Hepatocyte (in vitro differentiated cells): ENCODE results near the gene ADGRV1. TPM values are rescaled to one million over a fixed set of nuclear protein-coding genes. Genes with fewer than 3 reads are reported as not detected.

Experiments used
- DNase-seq: peaks from one replicate; pipeline ENCODE4 v3.0.0-alpha.2; 2016; ENCODE audit warnings: low spot score
- H2AFZ ChIP-seq: fragments of 200-600 bp; sonication (generic); 2 replicates; pipeline ENCODE4 v1.6.0; 2016; ENCODE audit warnings: antibody characterized with exemption, mild to moderate bottlenecking
- H3K27ac ChIP-seq: fragments of 200-600 bp; sonication (generic); 2 replicates; pipeline ENCODE4 v1.5.1; 2016; ENCODE audit warnings: mild to moderate bottlenecking
- H3K27me3 ChIP-seq: fragments of 200-600 bp; sonication (generic); 2 replicates; pipeline ENCODE4 v1.6.1; 2016
- H3K36me3 ChIP-seq: fragments of 200-600 bp; sonication (generic); replicated peaks from 2 replicates; pipeline ENCODE4 v1.5.1; 2016; ENCODE audit warnings: low read depth; ENCODE audit not compliant: insufficient read depth
- H3K4me1 ChIP-seq: fragments of 200-600 bp; sonication (generic); 2 replicates; pipeline ENCODE4 v1.5.1; 2016; ENCODE audit warnings: mild to moderate bottlenecking, moderate library complexity; ENCODE audit not compliant: insufficient read depth
- H3K4me2 ChIP-seq: fragments of 200-600 bp; sonication (generic); 2 replicates; pipeline ENCODE4 v1.6.0; 2016
- H3K4me3 ChIP-seq: fragments of 200-600 bp; sonication (generic); 2 replicates; pipeline ENCODE4 v1.5.1; 2016; ENCODE audit warnings: mild to moderate bottlenecking
- H3K79me2 ChIP-seq: fragments of 200-600 bp; sonication (generic); 2 replicates; pipeline ENCODE4 v1.6.0; 2017; ENCODE audit warnings: mild to moderate bottlenecking
- H3K9me2 ChIP-seq: fragments of 200-600 bp; sonication (generic); replicated peaks from 2 replicates; pipeline ENCODE4 v1.6.0; 2017; ENCODE audit warnings: mild to moderate bottlenecking; ENCODE audit not compliant: insufficient read depth
- H3K9me3 ChIP-seq: fragments of 200-600 bp; sonication (generic); 2 replicates; pipeline ENCODE4 v1.5.1; 2016; ENCODE audit warnings: low read depth, mild to moderate bottlenecking
- H4K20me1 ChIP-seq: fragments of 200-600 bp; sonication (generic); 2 replicates; pipeline ENCODE4 v1.6.0; 2016; ENCODE audit warnings: mild to moderate bottlenecking; ENCODE audit not compliant: insufficient read depth, poor library complexity, severe bottlenecking
- EZH2 ChIP-seq: fragments of 200-600 bp; sonication (generic); IDR thresholded peaks from 2 replicates; pipeline ENCODE4 v1.6.1; 2016; ENCODE audit warnings: antibody characterized with exemption, mild to moderate bottlenecking, borderline replicate concordance
- EZH2phosphoT487 ChIP-seq: fragments of 200-600 bp; sonication (generic); IDR thresholded peaks from one replicate; pipeline ENCODE4 v1.6.1; 2018; ENCODE audit warnings: antibody characterized with exemption, mild to moderate bottlenecking, low read depth, moderate library complexity; ENCODE audit not compliant: unreplicated experiment, severe bottlenecking
- WGBS: methylation state at CpG from one replicate; pipeline ENCODE4 v1.1.6; 2016; ENCODE audit warnings: low lambda C conversion rate; ENCODE audit errors: missing lambda C conversion rate; 5-methylcytosine and 5-hydroxymethylcytosine counted together
- polyA plus RNA-seq: library from polyadenylated mRNA; unstranded; fragments of >200 nt; fragmentation: Nextera tagmentation; extraction: Ambion mirVana; gene quantifications from 2 replicates; pipeline ENCODE4 v1.2.1, GENCODE V29; 2016
- total RNA-seq: library from RNA; depleted of rRNA; stranded (reverse); fragments of >200 nt; gene quantifications from 2 replicates; pipeline ENCODE4 v1.2.3, GENCODE V29; 2014
- TF ChIP-seq, protein P1 (sequence below): fragments of 200-600 bp; sonication (generic); IDR thresholded peaks from 2 replicates; pipeline ENCODE4 v1.5.1; 2016; ENCODE audit warnings: antibody characterized with exemption, mild to moderate bottlenecking; ENCODE audit not compliant: poor library complexity

ADGRV1 gene
- total and polyA plus RNA-seq, 2 experiments from 2014 or later: 74.9 to 88.3 TPM

DNA sequence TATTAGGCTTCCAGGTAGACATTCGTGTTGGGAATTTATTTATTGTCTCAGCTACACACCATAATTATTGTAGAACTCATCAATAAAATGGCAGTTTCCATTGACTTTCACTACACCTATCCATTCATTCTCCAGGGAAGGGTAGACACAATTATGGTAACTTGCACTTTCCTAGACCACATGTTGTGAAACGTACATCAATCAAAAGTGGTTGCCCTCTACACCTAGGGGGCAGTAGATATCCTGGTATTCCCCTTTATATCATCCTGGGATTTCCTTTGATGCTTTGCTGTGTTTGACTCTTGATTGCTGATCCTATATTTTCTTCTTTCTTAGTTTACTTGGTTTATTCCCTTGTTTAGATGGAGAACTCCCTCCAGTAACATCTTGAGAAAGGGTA, 47.9 kb downstream of the ADGRV1 start:
- no peaks in the 10 kb centered on the region for H3K79me2 ChIP-seq
- TF ChIP-seq, protein P1, sequence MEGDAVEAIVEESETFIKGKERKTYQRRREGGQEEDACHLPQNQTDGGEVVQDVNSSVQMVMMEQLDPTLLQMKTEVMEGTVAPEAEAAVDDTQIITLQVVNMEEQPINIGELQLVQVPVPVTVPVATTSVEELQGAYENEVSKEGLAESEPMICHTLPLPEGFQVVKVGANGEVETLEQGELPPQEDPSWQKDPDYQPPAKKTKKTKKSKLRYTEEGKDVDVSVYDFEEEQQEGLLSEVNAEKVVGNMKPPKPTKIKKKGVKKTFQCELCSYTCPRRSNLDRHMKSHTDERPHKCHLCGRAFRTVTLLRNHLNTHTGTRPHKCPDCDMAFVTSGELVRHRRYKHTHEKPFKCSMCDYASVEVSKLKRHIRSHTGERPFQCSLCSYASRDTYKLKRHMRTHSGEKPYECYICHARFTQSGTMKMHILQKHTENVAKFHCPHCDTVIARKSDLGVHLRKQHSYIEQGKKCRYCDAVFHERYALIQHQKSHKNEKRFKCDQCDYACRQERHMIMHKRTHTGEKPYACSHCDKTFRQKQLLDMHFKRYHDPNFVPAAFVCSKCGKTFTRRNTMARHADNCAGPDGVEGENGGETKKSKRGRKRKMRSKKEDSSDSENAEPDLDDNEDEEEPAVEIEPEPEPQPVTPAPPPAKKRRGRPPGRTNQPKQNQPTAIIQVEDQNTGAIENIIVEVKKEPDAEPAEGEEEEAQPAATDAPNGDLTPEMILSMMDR: no peak
- TF ChIP-seq EZH2phosphoT487 (no peak), EZH2 (no peak)
- H3K9me2 ChIP-seq: no peaks in the 10 kb centered on the region
- no peaks in the 10 kb centered on the region for H3K36me3 ChIP-seq
- H3K9me3 ChIP-seq: no peaks in the 10 kb centered on the region
- H3K4me1 ChIP-seq: no peaks in the 10 kb centered on the region
- no peaks in the 10 kb centered on the region for H4K20me1 ChIP-seq
- no peak overlapping the region for H3K4me3 ChIP-seq
- 82% methylated on average over 2 of the region's 2 CpGs for WGBS
- H3K4me2 ChIP-seq: no peak overlapping the region
- no peak overlapping the region for H3K27ac ChIP-seq
- no peak overlapping the region for H2AFZ ChIP-seq
- H3K27me3 ChIP-seq: no peaks in the 10 kb centered on the region
- DNase-seq: peak; percentile 10

DNA sequence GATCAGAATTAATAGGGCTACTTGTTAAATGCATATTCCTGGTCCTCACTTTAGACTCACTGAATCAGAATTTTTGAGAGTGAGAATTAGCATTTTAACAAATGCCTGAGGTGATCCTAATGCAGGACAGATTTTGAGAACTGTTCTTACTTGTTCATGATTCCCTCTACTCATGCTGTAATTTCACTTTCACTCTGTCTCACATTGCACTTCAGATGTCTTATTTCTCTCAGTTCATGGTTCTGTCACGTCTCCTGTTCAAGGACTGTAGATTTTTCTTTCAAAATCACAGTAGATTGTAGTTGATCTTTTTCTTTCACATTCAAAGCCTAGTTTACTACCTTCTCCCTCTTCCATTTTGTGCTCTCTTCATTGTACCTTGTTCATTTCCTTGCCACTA, 54.3 kb downstream of the ADGRV1 start:
- 86% methylated on average over 1 of the region's 1 CpG for WGBS
- Histone ChIP-seq H2AFZ (no peak overlapping the region), H3K4me3 (no peak overlapping the region), H3K4me2 (no peak overlapping the region), H3K36me3 (no peaks in the 10 kb centered on the region), H3K9me2 (no peaks in the 10 kb centered on the region), H3K4me1 (no peaks in the 10 kb centered on the region), H4K20me1 (no peaks in the 10 kb centered on the region), H3K27ac (no peak overlapping the region), H3K9me3 (no peaks in the 10 kb centered on the region), H3K27me3 (no peaks in the 10 kb centered on the region), H3K79me2 (no peaks in the 10 kb centered on the region)
- TF ChIP-seq EZH2phosphoT487 (no peak), EZH2 (no peak)
- TF ChIP-seq, protein P1: no peak
- no peak for DNase-seq

DNA sequence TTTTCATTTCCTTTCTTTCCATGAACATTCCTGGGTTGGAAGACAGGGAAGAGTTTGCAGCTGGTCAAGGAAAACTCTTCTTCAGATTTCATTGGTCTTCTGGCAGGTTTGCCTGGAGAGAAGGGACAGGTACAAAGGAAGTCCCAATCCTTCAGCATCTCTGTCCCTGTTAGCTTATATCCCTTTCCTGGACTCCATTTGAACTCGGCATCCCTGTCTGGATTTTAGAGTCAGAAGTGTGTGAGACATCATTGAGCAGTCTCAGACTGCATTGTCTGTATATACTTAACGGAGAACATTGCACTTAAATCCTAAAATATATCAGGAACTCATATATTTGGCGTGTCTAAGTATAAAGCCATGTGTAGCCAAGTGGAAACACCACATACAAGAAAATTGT, 54.9 kb downstream of the ADGRV1 start:
- no peak overlapping the region for H3K27ac ChIP-seq
- no peaks in the 10 kb centered on the region for H3K4me1 ChIP-seq
- no peak overlapping the region for H3K4me3 ChIP-seq
- H3K4me2 ChIP-seq: no peak overlapping the region
- no peak for DNase-seq
- H3K36me3 ChIP-seq: no peaks in the 10 kb centered on the region
- WGBS: 94% methylated on average over 3 of the region's 3 CpGs
- H2AFZ ChIP-seq: no peak overlapping the region
- TF ChIP-seq, protein P1: no peak
- TF ChIP-seq EZH2phosphoT487 (no peak), EZH2 (no peak)
- H3K79me2 ChIP-seq: no peaks in the 10 kb centered on the region
- H4K20me1 ChIP-seq: no peaks in the 10 kb centered on the region
- H3K27me3 ChIP-seq: no peaks in the 10 kb centered on the region
- H3K9me2 ChIP-seq: no peaks in the 10 kb centered on the region
- H3K9me3 ChIP-seq: no peaks in the 10 kb centered on the region

DNA sequence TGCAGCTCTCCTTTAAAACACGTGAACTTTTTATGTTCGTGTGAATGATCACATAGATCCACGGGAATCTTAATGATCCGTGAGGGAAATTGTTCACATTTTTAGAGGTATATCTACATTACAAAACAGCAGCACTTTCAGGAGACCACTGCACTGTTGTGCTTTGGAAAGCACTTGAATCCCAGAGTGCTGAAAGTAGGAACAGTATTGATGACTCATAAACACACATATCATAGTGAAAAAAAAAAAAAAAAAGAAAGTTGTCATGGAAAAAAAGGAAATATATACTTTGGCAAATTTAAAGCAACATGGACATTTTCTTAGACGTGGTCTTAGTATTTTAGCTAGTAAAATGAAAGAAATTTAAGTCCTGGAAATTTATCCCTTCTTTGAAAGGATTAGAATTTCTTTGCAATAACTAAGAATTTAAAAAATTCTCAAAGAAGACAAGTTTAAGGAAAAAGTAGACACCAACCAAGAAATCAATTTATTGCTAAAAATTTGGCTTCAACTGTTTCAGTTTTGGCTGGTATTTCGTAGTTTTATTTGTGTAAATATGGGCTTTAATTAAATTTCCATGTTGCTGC, 55.4 kb downstream of the ADGRV1 start:
- 84% methylated on average over 6 of the region's 6 CpGs for whole genome bisulfite sequencing
- H3K79me2 ChIP-seq: no peaks in the 10 kb centered on the region
- TF ChIP-seq EZH2 (no peak), EZH2phosphoT487 (no peak)
- TF ChIP-seq, protein P1: no peak
- no peak for DNase-seq
- H3K27ac ChIP-seq: no peak overlapping the region
- H3K4me3 ChIP-seq: no peak overlapping the region
- H3K4me2 ChIP-seq: no peak overlapping the region
- H4K20me1 ChIP-seq: no peaks in the 10 kb centered on the region
- no peaks in the 10 kb centered on the region for H3K9me2 ChIP-seq
- H2AFZ ChIP-seq: no peak overlapping the region
- H3K27me3 ChIP-seq: no peaks in the 10 kb centered on the region
- no peaks in the 10 kb centered on the region for H3K9me3 ChIP-seq
- H3K4me1 ChIP-seq: no peaks in the 10 kb centered on the region
- H3K36me3 ChIP-seq: no peaks in the 10 kb centered on the region
